ENCODE results near the gene TBC1D2B. TPM values are rescaled to one million over a fixed set of nuclear protein-coding genes. Genes with fewer than 3 reads are reported as not detected.

Gene TBC1D2B
- polyA plus RNA-seq, 3 donors = 5.9 to 53.3 (median 6.2) TPM

GRCh38 chr15:78098131-78098755 is 20.7 kb upstream of the TBC1D2B start:
- WGBS (ENCODE audit: insufficient coverage) = 98% methylated on average over 9 of the region's 11 CpGs

DNA sequence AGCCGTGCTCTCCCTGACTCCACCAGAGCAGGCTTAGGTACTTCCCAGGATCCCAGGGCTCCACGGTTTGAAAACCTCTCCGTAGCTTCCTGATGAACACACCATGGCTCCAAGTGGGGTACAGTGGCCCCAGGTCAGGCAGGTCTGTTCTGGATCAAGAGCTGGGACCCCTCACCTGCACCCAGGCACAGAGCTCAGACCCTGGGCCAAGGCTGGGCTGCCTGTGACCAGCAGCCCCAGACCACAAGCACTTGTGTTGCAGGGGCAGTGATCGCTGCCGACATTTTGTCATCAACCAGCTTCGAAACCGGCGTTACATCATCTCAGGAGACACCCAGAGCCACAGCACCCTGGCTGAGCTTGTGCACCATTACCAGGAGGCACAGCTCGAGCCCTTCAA is 20.2 kb upstream of the TBC1D2B start:
- H3K27me3 Mint-ChIP-seq (ENCODE audit: low read depth in 3 of 3) = peaks cover 0 to 1% (median 0%) of the 10 kb centered on the region in 3 donors
- no peaks in the 10 kb centered on the region for H3K79me2 ChIP-seq (ENCODE audit: insufficient read depth, low read length)
- no peaks in the 10 kb centered on the region for H3K27me3 ChIP-seq (ENCODE audit: control insufficient read depth in 2 of 2, insufficient read depth in 2 of 2, low read length in 2 of 2)
- no peak overlapping the region for H3K4me3 ChIP-seq (replicated peaks in 1 of 3; ENCODE audit: low read depth in 2 of 3, low read length in 3 of 3)
- no peak for DNase-seq
- H3K36me3 Mint-ChIP-seq = no peaks in the 10 kb centered on the region
- peaks cover 0 to 2% (median 0%) of the 10 kb centered on the region in 7 donors for H3K9me3 Mint-ChIP-seq
- no peak overlapping the region for H3K4me3 Mint-ChIP-seq
- WGBS (ENCODE audit: insufficient coverage) = 79% methylated on average over 8 of the region's 9 CpGs
- intact Hi-C loops (cut with micrococcal nuclease) = no loop called here
- H3K9ac ChIP-seq (ENCODE audit: insufficient read depth, low read length, poor library complexity, severe bottlenecking) = no peak overlapping the region
- no peaks in the 10 kb centered on the region for H3K9me3 ChIP-seq (replicated peaks in 1 of 2; ENCODE audit: control insufficient read depth in 1 of 2, insufficient read depth in 1 of 2, low read length in 2 of 2)
- no peaks in the 10 kb centered on the region for H3K36me3 ChIP-seq (replicated peaks in 1 of 2; ENCODE audit: control insufficient read depth in 1 of 2, insufficient read depth in 2 of 2, low read length in 2 of 2)
- H3K4me2 ChIP-seq (replicated peaks; ENCODE audit: extremely low read depth, low read length, poor library complexity, severe bottlenecking) = no peak overlapping the region
- H4K20me1 ChIP-seq (ENCODE audit: insufficient read depth, low read length) = no peaks in the 10 kb centered on the region
- no peak overlapping the region for H2AFZ ChIP-seq (ENCODE audit: insufficient read depth, low read depth, low read length, poor library complexity, severe bottlenecking)
- H3K4me1 ChIP-seq (ENCODE audit: control insufficient read depth in 1 of 2, insufficient read depth in 2 of 2, low read length in 2 of 2) = no peaks in the 10 kb centered on the region
- no peak overlapping the region for H3K27ac Mint-ChIP-seq
- no peaks in the 10 kb centered on the region for H3K4me1 Mint-ChIP-seq
- TF ChIP-seq, protein P1, sequence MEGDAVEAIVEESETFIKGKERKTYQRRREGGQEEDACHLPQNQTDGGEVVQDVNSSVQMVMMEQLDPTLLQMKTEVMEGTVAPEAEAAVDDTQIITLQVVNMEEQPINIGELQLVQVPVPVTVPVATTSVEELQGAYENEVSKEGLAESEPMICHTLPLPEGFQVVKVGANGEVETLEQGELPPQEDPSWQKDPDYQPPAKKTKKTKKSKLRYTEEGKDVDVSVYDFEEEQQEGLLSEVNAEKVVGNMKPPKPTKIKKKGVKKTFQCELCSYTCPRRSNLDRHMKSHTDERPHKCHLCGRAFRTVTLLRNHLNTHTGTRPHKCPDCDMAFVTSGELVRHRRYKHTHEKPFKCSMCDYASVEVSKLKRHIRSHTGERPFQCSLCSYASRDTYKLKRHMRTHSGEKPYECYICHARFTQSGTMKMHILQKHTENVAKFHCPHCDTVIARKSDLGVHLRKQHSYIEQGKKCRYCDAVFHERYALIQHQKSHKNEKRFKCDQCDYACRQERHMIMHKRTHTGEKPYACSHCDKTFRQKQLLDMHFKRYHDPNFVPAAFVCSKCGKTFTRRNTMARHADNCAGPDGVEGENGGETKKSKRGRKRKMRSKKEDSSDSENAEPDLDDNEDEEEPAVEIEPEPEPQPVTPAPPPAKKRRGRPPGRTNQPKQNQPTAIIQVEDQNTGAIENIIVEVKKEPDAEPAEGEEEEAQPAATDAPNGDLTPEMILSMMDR (IDR thresholded peaks at IDR 0.05) = no peak
- H3K27ac ChIP-seq (ENCODE audit: low read depth in 1 of 2, low read length in 2 of 2) = no peak overlapping the region

More at GRCh38 chr15:78098131-78098755, 20.7 kb upstream of the TBC1D2B start:
- Mint-ChIP-seq H3K4me1 (peaks cover 3% of the 10 kb centered on the region), H3K27me3 (ENCODE audit: low read depth in 3 of 3) (peaks cover 0 to 1% (median 0%) of the 10 kb centered on the region in 3 donors), H3K27ac (no peak overlapping the region), H3K4me3 (no peak overlapping the region), H3K36me3 (no peaks in the 10 kb centered on the region), H3K9me3 (peaks cover 0 to 2% (median 0%) of the 10 kb centered on the region in 7 donors)
- H2AFZ ChIP-seq (ENCODE audit: insufficient read depth, low read depth, low read length, poor library complexity, severe bottlenecking) = no peak overlapping the region
- TF ChIP-seq, protein P1 (IDR thresholded peaks at IDR 0.05) = no peak
- H3K79me2 ChIP-seq (ENCODE audit: insufficient read depth, low read length) = no peaks in the 10 kb centered on the region
- intact Hi-C loops (cut with micrococcal nuclease) = no loop called here
- no peaks in the 10 kb centered on the region for H3K9me3 ChIP-seq (replicated peaks in 1 of 2; ENCODE audit: control insufficient read depth in 1 of 2, insufficient read depth in 1 of 2, low read length in 2 of 2)
- DNase-seq = no peak
- H4K20me1 ChIP-seq (ENCODE audit: insufficient read depth, low read length) = no peaks in the 10 kb centered on the region
- H3K36me3 ChIP-seq (replicated peaks in 1 of 2; ENCODE audit: control insufficient read depth in 1 of 2, insufficient read depth in 2 of 2, low read length in 2 of 2) = no peaks in the 10 kb centered on the region
- no peak overlapping the region for H3K4me3 ChIP-seq (replicated peaks in 1 of 3; ENCODE audit: low read depth in 2 of 3, low read length in 3 of 3)
- H3K27ac ChIP-seq (ENCODE audit: low read depth in 1 of 2, low read length in 2 of 2) = no peak overlapping the region
- no peaks in the 10 kb centered on the region for H3K27me3 ChIP-seq (ENCODE audit: control insufficient read depth in 2 of 2, insufficient read depth in 2 of 2, low read length in 2 of 2)
- no peak overlapping the region for H3K4me2 ChIP-seq (replicated peaks; ENCODE audit: extremely low read depth, low read length, poor library complexity, severe bottlenecking)
- no peak overlapping the region for H3K9ac ChIP-seq (ENCODE audit: insufficient read depth, low read length, poor library complexity, severe bottlenecking)
- H3K4me1 ChIP-seq (ENCODE audit: control insufficient read depth in 1 of 2, insufficient read depth in 2 of 2, low read length in 2 of 2) = peaks cover 3 to 5% of the 10 kb centered on the region in 2 donors

Data from CD14-positive monocyte (primary cell).